Measurements from ENCODE around the gene EXOC2.
"Not testable (repeated sequence)": the region's sequence is repeated elsewhere in the genome, so short reads cannot be mapped to it uniquely, and the experiment has no call there.

The EXOC2 gene

DNA sequence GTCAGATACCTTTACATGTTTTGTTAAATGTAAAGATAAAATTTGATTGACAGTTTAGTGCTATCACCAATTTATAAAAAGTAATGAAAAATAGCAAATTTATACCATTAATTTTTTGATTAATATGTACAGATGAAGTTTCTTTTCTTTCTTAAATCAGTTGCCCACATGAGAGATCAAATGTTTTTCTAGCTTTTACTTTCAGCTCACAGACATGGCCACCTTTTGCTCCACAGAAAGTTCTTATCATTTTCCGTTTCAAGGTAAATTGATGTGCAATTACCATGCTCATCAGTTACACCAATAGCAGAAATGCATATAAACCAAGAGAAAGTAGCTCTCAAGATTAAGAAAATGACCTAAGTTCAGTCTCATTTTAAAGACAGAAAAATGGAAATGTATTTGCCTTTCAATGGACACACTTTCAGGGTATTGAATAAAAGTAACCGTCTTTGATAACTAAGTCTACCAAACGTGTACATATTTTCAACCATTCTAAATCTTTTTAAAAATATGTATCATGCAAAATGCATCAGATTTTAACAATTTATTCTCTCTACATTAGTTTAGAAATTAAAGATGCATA lies 16.6 kb upstream of the EXOC2 start:
- no peak for DNase-seq (ENCODE audit: low read depth in 2 of 2)

DNA sequence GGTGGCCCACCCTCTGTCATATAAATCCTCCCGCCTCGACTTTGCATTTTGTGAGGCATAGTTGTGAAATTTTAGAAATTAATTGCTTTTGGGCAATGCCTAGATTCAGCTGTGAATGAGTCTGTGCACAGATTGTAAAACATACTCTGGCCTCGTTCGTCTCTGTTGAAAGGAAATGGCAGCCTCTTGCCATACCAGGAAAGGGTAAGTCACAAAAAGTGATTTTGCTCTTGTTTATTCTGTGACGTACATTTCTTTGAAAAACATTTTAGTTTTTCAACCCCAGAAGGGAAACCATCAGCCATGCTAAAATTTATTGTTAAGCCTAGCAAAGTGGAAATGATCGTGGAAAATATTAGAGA lies 15.3 kb upstream of the EXOC2 start:
- DNase-seq (ENCODE audit: low read depth in 2 of 2): no peak

DNA sequence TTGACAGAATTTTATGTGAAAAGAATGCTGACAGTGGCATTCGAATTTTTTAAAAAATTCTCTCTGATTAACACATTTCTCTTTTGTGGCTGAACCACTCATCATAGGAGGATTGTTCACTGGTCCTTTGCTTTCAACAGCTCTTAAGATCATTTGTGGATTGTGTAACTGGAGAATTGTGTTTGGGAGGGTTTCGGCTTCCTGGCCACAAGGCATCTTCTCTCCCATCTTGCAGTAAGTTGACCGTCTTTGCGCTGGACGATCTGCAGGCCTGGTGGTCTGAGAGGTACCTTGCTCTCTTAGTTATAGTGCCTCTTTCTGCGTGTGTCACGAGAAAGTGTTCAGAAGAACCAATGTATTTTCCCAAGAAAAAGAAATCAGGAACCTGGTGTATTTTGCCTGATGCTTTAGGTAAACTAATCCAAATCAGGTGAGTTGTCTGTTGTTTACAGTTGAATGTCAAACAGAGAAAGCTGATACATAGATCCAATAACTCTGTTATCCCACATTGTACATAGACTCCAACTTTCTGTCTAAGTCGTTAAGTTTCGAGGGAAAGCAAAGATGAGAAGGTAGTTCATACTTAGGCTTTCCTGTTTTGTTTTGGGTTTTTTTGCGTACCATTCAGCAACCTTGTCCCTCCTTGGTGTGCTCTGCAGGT lies 14.8 kb upstream of the EXOC2 start:
- DNase-seq (ENCODE audit: low read depth in 2 of 2): no peak

DNA sequence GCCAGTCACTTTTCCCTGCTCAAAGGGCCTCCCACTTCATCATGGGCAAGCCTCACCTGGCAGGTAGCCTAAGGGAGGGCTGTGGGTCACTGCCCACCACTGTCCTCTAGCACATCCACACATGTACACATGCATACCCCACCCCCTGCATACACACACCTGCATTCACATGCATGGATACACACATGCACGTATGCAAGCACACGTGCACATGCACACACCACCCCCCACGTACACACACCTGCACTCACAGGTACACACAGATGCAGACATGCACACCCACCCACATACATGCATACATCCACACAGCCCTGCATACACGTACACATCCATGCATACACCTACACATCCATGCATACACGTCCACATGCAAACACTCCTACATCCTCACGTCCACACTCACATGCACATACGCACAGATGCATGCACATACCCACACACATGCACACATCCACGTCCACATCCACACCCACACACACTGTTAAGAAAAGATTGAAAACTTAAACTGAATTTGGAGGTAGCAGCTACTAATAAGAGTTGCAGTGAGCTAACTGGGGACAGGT lies 14.0 kb upstream of the EXOC2 start:
- DNase-seq (ENCODE audit: low read depth in 2 of 2): no peak

DNA sequence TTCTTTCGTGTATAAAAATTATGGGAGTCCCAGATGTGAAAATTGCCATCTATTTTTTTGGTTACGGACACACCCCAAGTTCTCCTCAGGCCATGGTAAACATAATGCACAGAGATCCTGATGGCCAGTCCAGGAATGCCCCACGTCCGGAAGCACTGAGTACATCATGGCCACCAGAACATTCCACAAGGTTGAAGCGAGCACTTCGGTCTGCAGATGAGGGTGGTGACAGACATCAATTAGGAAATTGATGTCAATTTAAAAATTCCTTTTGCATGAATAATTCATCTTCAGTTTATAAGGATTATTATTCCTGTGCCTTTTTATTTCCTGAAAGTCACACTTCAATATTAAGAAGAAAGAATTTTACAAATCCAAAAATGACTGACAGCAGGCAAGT lies 13.2 kb upstream of the EXOC2 start:
- DNase-seq (ENCODE audit: low read depth in 2 of 2): no peak

DNA sequence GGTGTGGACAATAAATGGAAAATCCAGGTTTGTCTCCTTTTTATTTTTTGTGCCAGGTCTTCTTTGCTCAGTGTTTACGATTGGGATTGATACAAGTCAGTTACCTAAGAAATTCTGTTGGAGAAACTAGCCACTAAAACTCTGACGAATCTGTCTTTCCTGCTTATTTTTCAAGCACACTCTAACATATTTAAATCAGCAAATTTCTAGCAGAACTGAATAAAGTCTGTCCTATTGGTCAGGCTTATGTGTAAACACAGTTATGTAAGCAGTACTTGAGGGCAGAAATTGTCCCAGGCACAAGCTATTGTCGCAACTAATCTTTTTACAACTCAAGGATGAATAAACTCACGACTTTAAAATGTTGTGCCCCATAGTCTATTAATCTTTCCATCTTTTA lies 12.1 kb upstream of the EXOC2 start:
- DNase-seq (ENCODE audit: low read depth in 2 of 2): no peak

DNA sequence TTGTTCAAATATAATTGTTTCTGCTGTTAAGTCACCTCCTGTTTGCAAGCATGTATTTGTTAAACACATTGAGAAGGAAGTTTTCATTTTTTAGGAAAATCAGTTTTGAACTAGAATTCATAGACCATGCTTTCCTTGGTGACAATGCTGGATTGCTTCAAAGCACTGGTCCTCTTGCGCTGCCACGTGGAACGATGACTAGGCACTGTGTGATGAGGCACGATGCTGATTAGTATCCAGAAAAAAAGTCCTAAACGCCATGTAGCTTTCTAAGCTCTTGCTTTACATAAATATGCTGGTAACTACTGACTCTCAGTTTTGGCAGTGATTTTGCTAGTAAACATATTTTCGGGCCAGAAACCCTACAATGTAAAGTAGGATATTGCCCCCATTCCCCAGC lies 11.1 kb upstream of the EXOC2 start:
- no peak for DNase-seq (ENCODE audit: low read depth in 2 of 2)

DNA sequence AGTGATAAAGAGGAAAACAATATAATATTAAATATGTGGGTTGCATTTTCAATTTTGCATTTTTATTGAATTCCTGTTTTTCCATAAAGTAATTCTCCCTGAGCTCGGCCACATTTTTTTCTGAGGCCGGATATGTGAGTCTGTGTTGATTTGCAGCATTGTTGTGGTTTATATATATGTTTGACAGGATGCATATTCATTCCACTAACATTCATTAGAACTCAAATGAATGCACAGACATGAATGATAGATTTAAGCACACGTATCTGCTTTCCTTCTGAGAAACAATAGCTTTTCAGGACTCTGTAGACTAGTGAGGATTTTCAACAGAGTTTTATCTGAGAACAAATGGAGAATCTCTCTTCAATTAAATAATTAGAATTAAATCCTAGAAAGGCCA lies 10.6 kb upstream of the EXOC2 start:
- no peak for DNase-seq (ENCODE audit: low read depth in 2 of 2)

DNA sequence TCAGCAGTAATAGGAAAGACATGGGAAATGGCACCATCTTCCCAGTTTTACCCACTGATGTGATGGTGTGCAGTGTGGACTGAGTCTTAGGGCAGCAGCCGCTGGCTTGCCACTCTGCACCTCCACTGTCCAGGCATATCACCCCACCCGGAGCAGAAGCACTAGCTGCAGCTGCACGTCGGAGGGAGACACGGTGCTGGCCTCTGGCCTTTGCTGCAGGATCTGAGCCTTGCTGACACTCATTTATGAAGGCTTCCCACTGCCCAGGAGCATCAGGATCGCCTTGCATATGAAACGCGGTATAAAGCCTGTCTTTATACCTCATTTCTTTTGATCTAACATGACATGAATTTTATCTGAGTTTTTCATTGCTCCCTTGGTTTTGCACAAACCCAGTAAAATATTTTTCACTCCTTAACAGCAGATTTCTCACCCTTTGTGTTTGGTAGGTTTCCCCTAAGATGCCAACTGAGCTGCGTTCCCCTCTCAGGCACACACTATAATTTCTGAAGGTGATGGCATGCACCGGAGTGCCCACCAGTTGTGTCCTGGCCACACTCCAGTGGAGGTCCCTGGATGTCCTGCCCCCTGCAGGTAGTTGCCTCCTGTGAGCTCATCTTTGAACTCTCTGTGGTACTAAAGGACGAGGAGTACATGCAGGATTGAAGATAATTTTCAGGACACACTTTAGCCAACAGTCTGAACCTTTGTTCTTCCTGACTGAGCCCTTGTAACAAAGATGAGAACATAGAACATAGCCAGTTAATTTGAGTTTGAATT lies 9.0 kb upstream of the EXOC2 start:
- no peak for DNase-seq (ENCODE audit: low read depth in 2 of 2)

DNA sequence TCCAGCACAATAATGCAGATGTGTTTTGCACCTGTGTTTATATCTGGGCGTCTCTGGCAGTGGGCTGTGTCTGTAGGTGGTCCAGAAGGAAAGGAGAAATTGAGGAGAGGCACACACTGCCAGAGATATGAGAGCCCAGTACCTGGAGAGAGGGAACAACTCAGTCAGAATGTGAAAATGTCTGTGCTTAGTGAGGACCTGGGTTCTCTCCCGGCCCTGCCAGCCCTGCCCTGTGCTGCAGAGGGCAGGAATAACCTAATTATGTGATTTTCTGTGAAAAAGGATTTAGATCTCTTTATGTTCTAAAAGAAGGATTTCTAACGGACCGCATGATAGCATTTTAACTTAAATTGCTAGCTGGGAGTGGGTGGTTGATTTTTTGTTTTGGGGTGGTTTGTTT lies 8.3 kb upstream of the EXOC2 start:
- no peak for DNase-seq (ENCODE audit: low read depth in 2 of 2)

DNA sequence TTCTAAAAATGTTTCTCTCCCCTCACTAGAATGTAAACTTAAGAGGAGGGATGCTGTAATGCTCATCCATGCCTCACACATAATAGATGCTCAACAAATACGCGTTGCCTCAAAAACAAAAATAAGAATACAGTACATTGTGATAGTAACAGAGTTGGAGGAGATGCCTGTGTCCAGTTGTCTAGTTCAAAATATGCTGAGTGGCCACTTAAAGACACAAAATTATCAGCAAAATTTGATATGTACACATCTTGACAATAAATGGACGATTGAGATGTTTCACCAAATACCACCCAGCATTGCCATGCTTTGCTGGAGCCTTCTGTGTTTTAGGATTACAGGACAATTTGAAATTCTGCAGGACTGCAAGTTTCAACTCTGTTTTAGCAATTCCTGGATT lies 7.6 kb upstream of the EXOC2 start:
- no peak for DNase-seq (ENCODE audit: low read depth in 2 of 2)

DNA sequence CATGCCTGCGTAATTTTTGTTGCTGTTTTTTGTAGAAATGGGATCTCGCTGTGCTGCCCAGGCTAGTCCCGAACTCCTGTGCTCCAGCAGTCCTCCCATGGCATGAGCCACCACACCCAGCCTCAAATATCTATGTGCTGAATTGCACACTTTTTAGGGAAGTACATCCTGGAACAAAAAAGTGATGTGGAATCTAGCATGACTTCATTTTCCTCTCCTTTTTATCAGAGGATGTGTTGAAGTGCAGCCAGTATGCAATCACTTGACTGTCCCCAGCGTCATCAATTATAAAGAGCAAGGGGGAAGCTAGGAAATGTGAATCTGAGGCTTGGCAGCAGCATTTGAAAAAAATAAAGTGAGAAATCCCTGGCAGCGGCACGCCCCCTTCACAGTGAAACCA lies 6.4 kb upstream of the EXOC2 start:
- DNase-seq (ENCODE audit: low read depth in 2 of 2): no peak

DNA sequence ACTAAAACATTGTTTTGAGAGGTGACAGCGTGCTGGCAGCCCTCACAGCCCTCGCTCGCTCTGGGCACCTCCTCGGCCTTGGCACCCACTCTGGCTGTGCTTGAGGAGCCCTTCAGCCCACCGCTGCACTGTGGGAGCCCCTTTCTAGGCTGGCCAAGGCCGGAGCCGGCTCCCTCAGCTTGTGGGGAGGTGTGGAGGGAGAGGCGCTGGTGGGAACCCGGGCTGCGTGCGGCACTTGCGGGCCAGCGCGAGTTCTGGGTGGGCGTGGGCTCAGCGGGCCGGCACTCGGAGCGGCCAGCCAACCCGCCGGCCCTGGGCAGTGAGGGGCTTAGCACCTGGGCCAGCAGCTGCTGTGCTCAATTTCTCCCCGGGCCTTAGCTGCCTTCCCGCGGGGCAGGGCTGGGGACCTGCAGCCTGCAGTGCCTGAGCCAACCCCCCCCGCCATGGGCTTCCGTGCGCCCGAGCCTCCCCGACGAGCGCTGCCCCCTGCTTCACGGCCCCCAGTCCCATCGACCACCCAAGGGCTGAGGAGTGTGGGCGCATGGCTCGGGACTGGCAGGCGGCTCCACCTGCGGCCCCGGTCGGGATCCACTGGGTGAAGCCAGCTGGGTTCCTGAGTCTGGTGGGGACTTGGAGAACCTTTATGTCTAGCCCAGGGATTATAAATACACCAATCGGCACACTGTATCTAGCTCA lies 1.6 kb upstream of the EXOC2 start:
- not testable (repeated sequence) for DNase-seq (ENCODE audit: low read depth in 2 of 2)

DNA sequence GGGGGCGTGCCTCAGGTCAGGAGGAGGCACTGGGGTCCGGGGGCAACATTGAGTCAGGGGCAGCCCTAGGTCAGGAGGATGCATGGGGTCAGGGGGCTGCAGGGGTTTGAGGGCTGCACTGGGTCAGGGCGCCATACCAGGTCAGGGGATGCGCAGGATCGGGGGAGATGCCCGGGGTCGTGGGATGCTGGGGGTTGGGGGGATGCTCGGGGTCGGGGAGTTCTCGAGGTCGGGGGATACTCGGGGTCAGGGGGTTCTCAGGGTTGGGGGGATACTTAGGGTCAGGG lies 727 bp upstream of the EXOC2 start:
- no peak for DNase-seq (ENCODE audit: low read depth in 2 of 2)

DNA sequence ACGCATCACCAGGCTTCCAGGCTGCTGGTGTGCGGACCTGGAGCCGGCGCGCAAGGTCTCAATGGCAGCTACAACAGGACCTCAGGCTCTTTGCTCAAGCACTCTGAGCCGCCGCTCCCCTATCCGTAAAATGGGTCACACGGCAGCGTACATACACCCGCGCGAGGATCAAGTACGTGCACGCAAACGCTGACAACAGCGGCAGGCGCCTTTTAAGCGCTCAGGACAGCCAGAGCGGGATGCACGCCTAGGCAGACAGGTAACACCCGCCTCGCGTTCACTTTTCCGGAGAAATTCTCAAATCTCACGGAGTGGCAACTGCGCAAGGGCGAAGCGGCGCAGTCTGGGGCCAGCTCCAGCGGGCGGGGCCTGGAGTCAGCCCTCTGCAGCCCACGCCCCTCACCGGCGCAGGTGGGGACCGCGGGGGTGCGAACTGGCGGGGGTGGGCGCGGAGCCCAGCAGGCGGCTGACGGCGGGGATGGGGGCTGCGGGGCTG lies 535 bp downstream of the EXOC2 start:
- DNase-seq (ENCODE audit: low read depth in 2 of 2): peak; percentile 66 to 71

DNA sequence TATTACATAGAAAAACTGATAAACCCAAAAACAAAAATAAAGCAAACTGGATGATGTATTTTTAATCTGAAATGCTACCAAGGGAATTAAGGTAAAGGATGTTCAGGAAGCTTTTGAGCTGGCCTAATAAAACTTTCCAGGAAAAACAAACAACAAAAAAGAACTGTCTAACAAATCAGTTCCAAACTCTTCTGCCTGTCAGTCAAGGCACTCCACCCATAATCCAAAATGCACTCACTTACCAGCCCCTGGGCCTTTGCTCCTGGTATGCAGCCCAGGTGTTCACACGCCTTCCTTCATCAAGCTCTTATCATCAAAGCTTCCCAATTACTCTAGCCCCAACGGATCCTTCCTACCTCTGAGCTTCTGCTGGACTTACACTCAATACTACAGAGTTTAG lies 3.7 kb downstream of the EXOC2 start:
- no peak for DNase-seq (ENCODE audit: low read depth in 2 of 2)

DNA sequence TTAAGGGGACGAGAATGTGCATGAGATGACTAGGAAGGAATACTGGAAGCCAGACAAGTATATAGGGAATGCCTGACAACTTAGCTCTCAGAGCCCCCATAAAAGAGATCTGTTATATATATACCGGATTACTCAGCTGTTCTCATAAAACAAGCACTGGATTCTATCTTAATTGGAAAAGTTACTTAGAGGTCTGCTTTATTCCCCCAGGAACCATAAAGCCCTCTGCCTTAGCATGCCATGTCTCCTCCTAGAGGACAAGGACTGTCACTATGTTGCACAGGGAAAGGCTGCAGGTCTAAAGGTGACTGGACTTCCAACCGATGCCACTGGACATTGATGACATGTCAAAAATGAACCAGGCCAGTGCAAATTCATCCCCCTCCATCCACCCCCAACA lies 6.4 kb downstream of the EXOC2 start:
- no peak for DNase-seq (ENCODE audit: low read depth in 2 of 2)

DNA sequence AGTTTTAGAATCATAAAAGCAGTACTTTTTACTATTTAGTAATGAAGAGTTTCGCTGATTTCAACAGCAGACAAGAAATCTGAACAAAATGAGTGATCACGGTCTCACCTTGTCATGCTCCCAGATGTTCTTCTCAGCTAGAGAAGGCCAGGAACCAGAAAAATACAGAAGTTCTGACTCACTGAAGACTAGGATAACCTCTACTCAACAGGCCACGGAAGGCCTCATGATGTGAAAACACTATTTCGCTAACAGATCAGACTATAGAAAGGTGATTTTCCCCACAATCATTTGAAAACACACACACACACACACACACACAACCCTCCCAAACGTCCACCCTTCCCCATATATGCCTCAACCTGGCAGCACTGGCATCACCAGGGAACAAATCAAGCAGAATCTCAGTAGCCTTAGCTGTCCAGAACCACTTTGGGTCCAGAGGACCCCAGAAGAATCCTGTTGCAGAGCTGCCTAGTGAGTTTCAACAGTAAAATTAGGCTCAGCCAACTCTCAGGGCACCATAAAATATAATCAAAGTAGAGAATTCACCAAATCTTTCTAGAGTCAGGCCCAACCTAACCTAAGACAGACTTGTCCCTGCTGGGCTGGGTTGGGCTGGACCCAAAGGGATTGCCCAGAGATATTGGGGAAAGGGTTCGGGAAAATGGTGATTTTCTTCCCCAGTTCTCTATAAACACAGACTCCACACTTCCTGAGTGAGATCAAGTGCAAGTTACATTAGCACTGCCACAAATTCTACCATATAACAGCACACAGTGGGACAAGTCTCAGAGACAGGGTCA lies 7.9 kb downstream of the EXOC2 start:
- no peak for DNase-seq (ENCODE audit: low read depth in 2 of 2)

DNA sequence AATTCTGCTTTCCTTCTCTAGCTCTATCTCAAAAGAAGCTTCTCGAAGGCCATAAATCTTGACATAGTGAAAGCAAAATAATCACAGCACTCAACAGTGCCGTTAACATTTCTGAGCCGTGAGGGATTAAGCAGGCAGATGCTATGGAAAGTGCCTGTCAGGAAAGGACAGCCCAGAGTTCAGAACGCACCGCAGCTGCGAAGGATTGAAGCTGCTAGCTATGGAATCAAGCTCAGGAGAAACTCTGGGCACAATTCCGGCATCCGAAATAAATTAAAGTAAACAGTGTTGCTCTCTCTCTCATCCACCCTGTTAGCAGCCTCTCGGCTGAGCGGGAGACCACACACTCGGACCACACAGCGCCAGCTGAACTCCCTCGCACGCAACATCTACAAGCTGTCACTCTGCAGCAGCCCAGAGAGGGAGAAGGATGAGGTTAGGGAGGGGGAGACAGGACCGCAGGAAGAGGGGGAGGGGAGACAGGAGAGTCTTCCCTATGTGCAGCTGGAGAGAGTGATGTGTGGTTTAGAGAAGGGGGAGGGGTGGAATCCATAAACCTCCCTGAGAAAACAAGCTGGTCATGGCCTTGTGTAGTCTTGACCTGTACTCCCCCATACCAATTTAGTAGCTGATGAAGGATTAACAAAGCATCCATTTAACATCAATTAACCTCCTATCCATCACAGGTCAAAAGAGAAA lies 9.0 kb downstream of the EXOC2 start:
- DNase-seq (ENCODE audit: low read depth in 2 of 2): no peak

DNA sequence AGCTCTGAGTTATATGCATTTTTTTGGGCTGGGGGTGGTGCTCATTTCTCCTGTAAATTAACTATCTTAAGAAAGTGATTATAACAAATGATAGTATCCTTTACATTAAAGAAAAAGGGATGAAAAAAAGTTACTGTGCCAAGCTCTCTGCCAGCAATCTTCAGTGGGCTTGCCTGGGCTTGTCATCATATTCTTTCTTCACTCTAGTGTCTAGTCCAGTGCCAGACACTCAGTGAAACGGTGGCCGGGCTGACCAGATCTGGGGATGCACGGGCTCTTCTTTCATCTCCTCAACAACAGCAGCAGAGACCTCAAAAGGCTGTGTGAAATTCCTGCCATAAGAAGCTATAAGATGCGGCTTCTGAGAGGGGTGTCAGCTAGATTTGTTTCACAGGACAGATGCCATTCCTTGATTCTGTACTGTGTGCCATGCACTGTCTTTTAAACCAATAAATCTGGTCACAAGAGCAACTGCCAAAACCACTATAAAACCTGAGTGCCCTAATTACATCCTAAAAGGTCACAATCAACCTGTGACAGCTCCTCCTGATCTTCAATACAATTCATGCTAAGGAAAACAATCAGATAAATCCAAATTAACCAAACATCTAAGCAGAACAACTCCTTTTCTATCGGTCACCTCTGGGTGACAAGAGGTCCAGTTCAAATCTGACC lies 12.1 kb downstream of the EXOC2 start:
- no peak for DNase-seq (ENCODE audit: low read depth in 2 of 2)
